ENCODE results near the gene LGI4. TPM values are rescaled to one million over a fixed set of nuclear protein-coding genes. Genes with fewer than 3 reads are reported as not detected.

LGI4 gene
- total RNA-seq, 1 donor from 2014 or later: 0.20 TPM

DNA sequence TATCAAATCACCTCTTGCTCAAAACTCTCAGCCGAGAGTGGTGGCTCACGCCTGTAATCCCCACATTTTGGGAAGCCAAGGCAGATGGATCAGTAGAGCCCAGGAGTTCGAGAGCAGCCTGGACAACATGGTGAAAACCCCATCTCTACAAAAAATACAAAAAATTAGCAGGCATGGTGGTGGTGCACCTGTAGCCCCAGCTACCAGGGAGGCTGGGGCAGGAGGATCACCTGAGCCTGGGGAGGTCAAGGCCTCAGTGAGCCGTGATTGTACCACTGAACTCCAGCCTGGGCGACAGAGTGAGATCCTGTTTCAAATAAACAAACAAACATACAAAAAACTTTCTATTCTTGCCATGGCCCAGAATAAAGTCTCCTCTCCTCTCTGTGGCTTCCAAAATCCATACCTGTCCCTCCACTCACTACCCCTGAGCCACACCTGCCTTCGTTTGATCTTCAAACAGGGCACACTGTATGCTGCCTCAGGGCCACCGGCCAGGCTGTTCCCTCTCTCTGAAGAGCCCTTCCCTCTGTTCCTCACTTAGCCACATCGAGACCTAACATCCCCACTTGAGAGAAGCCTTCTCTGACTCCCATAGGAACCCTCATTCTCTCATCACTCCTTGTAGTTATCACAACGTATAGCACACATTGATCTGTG is 6.3 kb downstream of the LGI4 start:
- FAIRE-seq (no peak), DNase-seq (ENCODE audit: low read depth) (no peak)
- H3K4me1 Mint-ChIP-seq (ENCODE audit: low read depth, unreplicated experiment): no peaks in the 10 kb centered on the region
- Histone ChIP-seq H3K4me2 (ENCODE audit: low read length) (no peak overlapping the region), H3K9me3 (ENCODE audit: insufficient read depth, low read depth, low read length) (no peaks in the 10 kb centered on the region), H3K9ac (ENCODE audit: low read length) (no peak overlapping the region), H4K20me1 (ENCODE audit: insufficient read depth, low read length) (no peaks in the 10 kb centered on the region), H3K36me3 (ENCODE audit: insufficient read depth, low read length) (no peaks in the 10 kb centered on the region), H2AFZ (ENCODE audit: low read depth, low read length) (no peak overlapping the region), H3K4me3 (ENCODE audit: insufficient read depth, low read depth, low read length) (no peak overlapping the region), H3K79me2 (ENCODE audit: insufficient read depth, low read length) (no peaks in the 10 kb centered on the region), H3K27me3 (ENCODE audit: insufficient read depth, low read length) (peaks cover 6% of the 10 kb centered on the region), H3K27ac (ENCODE audit: low read depth, low read length) (no peak overlapping the region), H3K4me1 (ENCODE audit: insufficient read depth, low read length) (peaks cover 9% of the 10 kb centered on the region)
- H3K9me3 Mint-ChIP-seq (ENCODE audit: unreplicated experiment): peaks cover 10% of the 10 kb centered on the region
- H3K27ac Mint-ChIP-seq (ENCODE audit: unreplicated experiment): no peak overlapping the region
- peaks cover 39% of the 10 kb centered on the region for H3K27me3 Mint-ChIP-seq (ENCODE audit: low read depth, unreplicated experiment)
- H3K4me3 Mint-ChIP-seq (ENCODE audit: unreplicated experiment): no peak overlapping the region
- TF ChIP-seq, protein P1, sequence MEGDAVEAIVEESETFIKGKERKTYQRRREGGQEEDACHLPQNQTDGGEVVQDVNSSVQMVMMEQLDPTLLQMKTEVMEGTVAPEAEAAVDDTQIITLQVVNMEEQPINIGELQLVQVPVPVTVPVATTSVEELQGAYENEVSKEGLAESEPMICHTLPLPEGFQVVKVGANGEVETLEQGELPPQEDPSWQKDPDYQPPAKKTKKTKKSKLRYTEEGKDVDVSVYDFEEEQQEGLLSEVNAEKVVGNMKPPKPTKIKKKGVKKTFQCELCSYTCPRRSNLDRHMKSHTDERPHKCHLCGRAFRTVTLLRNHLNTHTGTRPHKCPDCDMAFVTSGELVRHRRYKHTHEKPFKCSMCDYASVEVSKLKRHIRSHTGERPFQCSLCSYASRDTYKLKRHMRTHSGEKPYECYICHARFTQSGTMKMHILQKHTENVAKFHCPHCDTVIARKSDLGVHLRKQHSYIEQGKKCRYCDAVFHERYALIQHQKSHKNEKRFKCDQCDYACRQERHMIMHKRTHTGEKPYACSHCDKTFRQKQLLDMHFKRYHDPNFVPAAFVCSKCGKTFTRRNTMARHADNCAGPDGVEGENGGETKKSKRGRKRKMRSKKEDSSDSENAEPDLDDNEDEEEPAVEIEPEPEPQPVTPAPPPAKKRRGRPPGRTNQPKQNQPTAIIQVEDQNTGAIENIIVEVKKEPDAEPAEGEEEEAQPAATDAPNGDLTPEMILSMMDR (IDR thresholded peaks at IDR 0.05; ENCODE audit: insufficient read depth, low read depth, low read length): no peak
- no peak for TF ChIP-seq EZH2 (IDR thresholded peaks at IDR 0.05; ENCODE audit: insufficient read depth, low read length)
- no peaks in the 10 kb centered on the region for H3K36me3 Mint-ChIP-seq (ENCODE audit: low read depth, unreplicated experiment)

DNA sequence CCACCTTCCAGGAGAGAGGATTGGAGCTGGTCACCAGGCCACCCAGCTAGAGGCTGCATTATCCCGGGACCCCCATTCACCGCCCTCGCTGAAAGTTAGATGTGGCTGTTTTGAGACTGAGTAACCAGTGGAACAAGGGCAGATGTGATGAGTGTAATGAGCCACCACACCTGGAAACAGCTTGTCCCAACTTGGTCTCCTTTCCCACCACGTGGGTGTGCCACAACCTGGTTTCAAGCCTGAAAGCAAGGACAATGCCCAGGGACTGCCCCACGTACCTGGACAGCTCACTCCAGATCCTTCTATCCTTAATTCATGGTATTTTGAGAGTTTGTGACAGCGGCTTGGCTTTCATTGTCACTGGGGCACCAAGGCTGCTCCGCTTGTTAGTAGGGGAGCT is 7.0 kb downstream of the LGI4 start:
- no peak overlapping the region for H3K4me3 Mint-ChIP-seq (ENCODE audit: unreplicated experiment)
- Histone ChIP-seq H3K9me3 (ENCODE audit: insufficient read depth, low read depth, low read length) (no peaks in the 10 kb centered on the region), H3K4me2 (ENCODE audit: low read length) (no peak overlapping the region), H2AFZ (ENCODE audit: low read depth, low read length) (no peak overlapping the region), H3K79me2 (ENCODE audit: insufficient read depth, low read length) (no peaks in the 10 kb centered on the region), H3K4me1 (ENCODE audit: insufficient read depth, low read length) (peaks cover 9% of the 10 kb centered on the region), H3K4me3 (ENCODE audit: insufficient read depth, low read depth, low read length) (no peak overlapping the region), H3K9ac (ENCODE audit: low read length) (no peak overlapping the region), H4K20me1 (ENCODE audit: insufficient read depth, low read length) (no peaks in the 10 kb centered on the region), H3K36me3 (ENCODE audit: insufficient read depth, low read length) (no peaks in the 10 kb centered on the region), H3K27me3 (ENCODE audit: insufficient read depth, low read length) (peaks cover 6% of the 10 kb centered on the region), H3K27ac (ENCODE audit: low read depth, low read length) (no peak overlapping the region)
- no peak for FAIRE-seq
- peaks cover 43% of the 10 kb centered on the region for H3K27me3 Mint-ChIP-seq (ENCODE audit: low read depth, unreplicated experiment)
- DNase-seq (ENCODE audit: low read depth): no peak
- TF ChIP-seq, protein P1 (IDR thresholded peaks at IDR 0.05; ENCODE audit: insufficient read depth, low read depth, low read length): no peak
- no peak for TF ChIP-seq EZH2 (IDR thresholded peaks at IDR 0.05; ENCODE audit: insufficient read depth, low read length)
- H3K4me1 Mint-ChIP-seq (ENCODE audit: low read depth, unreplicated experiment): no peaks in the 10 kb centered on the region
- peaks cover 6% of the 10 kb centered on the region for H3K9me3 Mint-ChIP-seq (ENCODE audit: unreplicated experiment)
- no peaks in the 10 kb centered on the region for H3K36me3 Mint-ChIP-seq (ENCODE audit: low read depth, unreplicated experiment)
- H3K27ac Mint-ChIP-seq (ENCODE audit: unreplicated experiment): no peak overlapping the region

DNA sequence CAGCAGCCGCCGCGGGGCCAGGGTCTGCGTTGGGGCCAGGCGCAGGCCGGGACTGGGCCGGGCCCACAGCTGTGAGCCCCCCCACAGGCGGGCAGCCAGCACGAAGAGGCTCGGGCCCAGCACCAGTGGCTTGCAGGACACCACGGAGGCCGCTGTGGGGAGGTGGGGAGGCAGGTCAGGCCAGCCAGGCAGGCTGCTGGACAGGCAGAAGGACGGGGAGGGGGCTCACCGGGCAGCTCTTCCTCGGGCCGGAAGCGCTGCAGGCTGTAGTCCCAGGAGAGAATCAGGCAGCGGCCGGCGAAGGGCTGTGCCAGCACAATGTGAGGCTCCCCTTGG is 8.3 kb downstream of the LGI4 start:
- no peak overlapping the region for H3K4me3 ChIP-seq (ENCODE audit: insufficient read depth, low read depth, low read length)
- no peak overlapping the region for H2AFZ ChIP-seq (ENCODE audit: low read depth, low read length)
- H3K79me2 ChIP-seq (ENCODE audit: insufficient read depth, low read length): no peaks in the 10 kb centered on the region
- no peak overlapping the region for H3K4me2 ChIP-seq (ENCODE audit: low read length)
- H3K9me3 ChIP-seq (ENCODE audit: insufficient read depth, low read depth, low read length): no peaks in the 10 kb centered on the region
- H3K27ac Mint-ChIP-seq (ENCODE audit: unreplicated experiment): no peak overlapping the region
- no peak overlapping the region for H3K9ac ChIP-seq (ENCODE audit: low read length)
- H3K36me3 ChIP-seq (ENCODE audit: insufficient read depth, low read length): no peaks in the 10 kb centered on the region
- TF ChIP-seq EZH2 (IDR thresholded peaks at IDR 0.05; ENCODE audit: insufficient read depth, low read length): no peak
- TF ChIP-seq, protein P1 (IDR thresholded peaks at IDR 0.05; ENCODE audit: insufficient read depth, low read depth, low read length): no peak
- no peaks in the 10 kb centered on the region for H3K4me1 Mint-ChIP-seq (ENCODE audit: low read depth, unreplicated experiment)
- no peaks in the 10 kb centered on the region for H3K36me3 Mint-ChIP-seq (ENCODE audit: low read depth, unreplicated experiment)
- peaks cover 2% of the 10 kb centered on the region for H3K9me3 Mint-ChIP-seq (ENCODE audit: unreplicated experiment)
- no peak overlapping the region for H3K4me3 Mint-ChIP-seq (ENCODE audit: unreplicated experiment)
- peaks cover 44% of the 10 kb centered on the region for H3K27me3 Mint-ChIP-seq (ENCODE audit: low read depth, unreplicated experiment)
- DNase-seq (ENCODE audit: low read depth): no peak
- no peak for FAIRE-seq
- no peaks in the 10 kb centered on the region for H4K20me1 ChIP-seq (ENCODE audit: insufficient read depth, low read length)
- peaks cover 9% of the 10 kb centered on the region for H3K4me1 ChIP-seq (ENCODE audit: insufficient read depth, low read length)
- no peak overlapping the region for H3K27ac ChIP-seq (ENCODE audit: low read depth, low read length)
- H3K27me3 ChIP-seq (ENCODE audit: insufficient read depth, low read length): peaks cover 6% of the 10 kb centered on the region
